GM21786 (cell line): ENCODE results near the gene ATP6V1C2.
"Not testable (repeated sequence)": the region's sequence is repeated elsewhere in the genome, so short reads cannot be mapped to it uniquely, and the experiment has no call there.

Experiments
- ATAC-seq: cut with Tn5 transposase; IDR thresholded peaks from one replicate; pipeline ENCODE4 v1.9.1; 2021; ENCODE audit not compliant: unreplicated experiment

ATP6V1C2 gene

GRCh38 chr2:10765914-10766313, 44.5 kb downstream of the ATP6V1C2 start:
- ATAC-seq: no peak

GRCh38 chr2:10768063-10768507, 46.7 kb downstream of the ATP6V1C2 start:
- ATAC-seq: no peak

GRCh38 chr2:10770956-10771750, 49.7 kb downstream of the ATP6V1C2 start:
- ATAC-seq: no peak

GRCh38 chr2:10771786-10772185, 50.4 kb downstream of the ATP6V1C2 start:
- no peak for ATAC-seq

- no peak for ATAC-seq
Measured at GRCh38 chr2:10772201-10772867, 50.9 kb downstream of the ATP6V1C2 start.

GRCh38 chr2:10772868-10773215, 51.4 kb downstream of the ATP6V1C2 start:
- no peak for ATAC-seq

GRCh38 chr2:10773821-10774341, 52.5 kb downstream of the ATP6V1C2 start:
- no peak for ATAC-seq

GRCh38 chr2:10774394-10774793, 53.0 kb downstream of the ATP6V1C2 start:
- no peak for ATAC-seq

- no peak for ATAC-seq
Measured at GRCh38 chr2:10775021-10775780, 53.8 kb downstream of the ATP6V1C2 start.

- ATAC-seq: no peak
Measured at GRCh38 chr2:10775831-10776230, 54.4 kb downstream of the ATP6V1C2 start.

- no peak for ATAC-seq
Measured at GRCh38 chr2:10776231-10776977, 55.0 kb downstream of the ATP6V1C2 start.

- no peak for ATAC-seq
Measured at GRCh38 chr2:10777111-10777841, 55.8 kb downstream of the ATP6V1C2 start.

GRCh38 chr2:10777842-10778723, 56.7 kb downstream of the ATP6V1C2 start:
- no peak for ATAC-seq

GRCh38 chr2:10778724-10779115, 57.3 kb downstream of the ATP6V1C2 start:
- ATAC-seq: no peak

GRCh38 chr2:10779776-10780490, 58.5 kb downstream of the ATP6V1C2 start:
- ATAC-seq: no peak

GRCh38 chr2:10780491-10780820, 59.0 kb downstream of the ATP6V1C2 start:
- ATAC-seq: no peak

GRCh38 chr2:10780821-10781220, 59.4 kb downstream of the ATP6V1C2 start:
- ATAC-seq: not testable (repeated sequence)

- no peak for ATAC-seq
Measured at GRCh38 chr2:10781746-10782145, 60.3 kb downstream of the ATP6V1C2 start.

- no peak for ATAC-seq
Measured at GRCh38 chr2:10783421-10783820, 62.0 kb downstream of the ATP6V1C2 start.
